SU-DHL-6 (cell line): Measurements from ENCODE around the gene ANKRD50.

Source experiments
- H2AFZ ChIP-seq: fragments of 200-600 bp; sonication (generic); 2 replicates; pipeline ENCODE4 v1.6.1; 2014; ENCODE audit warnings: low read depth, mild to moderate bottlenecking, moderate library complexity, mixed read lengths, antibody characterized with exemption, low read length; ENCODE audit not compliant: severe bottlenecking
- H3F3A ChIP-seq: fragments of 200-600 bp; shearing (Covaris generic); 2 replicates; pipeline ENCODE4 v1.6.0; 2016; ENCODE audit warnings: antibody characterized with exemption, mild to moderate bottlenecking; ENCODE audit not compliant: insufficient read depth
- H3K27ac ChIP-seq: fragments of 200-600 bp; sonication (generic); 2 replicates; pipeline ENCODE4 v1.5.1; 2016; ENCODE audit warnings: low read depth, mild to moderate bottlenecking, low read length, moderate library complexity, mixed read lengths
- H3K27me3 ChIP-seq: fragments of 200-600 bp; sonication (generic), shearing (Covaris generic); 2 replicates; pipeline ENCODE4 v1.6.0; 2014; ENCODE audit warnings: mild to moderate bottlenecking, low read length
- H3K36me3 ChIP-seq: fragments of 200-600 bp; sonication (generic); 2 replicates; pipeline ENCODE4 v1.6.1; 2014; ENCODE audit warnings: mild to moderate bottlenecking, low read length, mixed read lengths
- H3K4me2 ChIP-seq: fragments of 300-600, 200-600 bp; shearing (Covaris generic), sonication (generic); 2 replicates; pipeline ENCODE4 v1.6.0; 2014; ENCODE audit warnings: low read length, low read depth, mild to moderate bottlenecking; ENCODE audit not compliant: poor library complexity, severe bottlenecking
- H3K4me3 ChIP-seq: fragments of 200-600 bp; sonication (generic); 2 replicates; pipeline ENCODE4 v1.5.1; 2014; ENCODE audit warnings: antibody characterized with exemption, low read length, mild to moderate bottlenecking, mixed read lengths; ENCODE audit not compliant: insufficient read depth, poor library complexity, severe bottlenecking
- H3K79me2 ChIP-seq: fragments of 200-600 bp; sonication (generic); 2 replicates; pipeline ENCODE4 v1.6.1; 2014; ENCODE audit warnings: mild to moderate bottlenecking, low read length, moderate library complexity; ENCODE audit not compliant: insufficient read depth
- H3K9ac ChIP-seq: fragments of 200-600 bp; sonication (generic); 2 replicates; pipeline ENCODE4 v1.7.0; 2014; ENCODE audit warnings: mild to moderate bottlenecking, low read length
- H3K9me2 ChIP-seq: fragments of 200-600 bp; sonication (generic); replicated peaks from 2 replicates; pipeline ENCODE4 v1.6.1; 2014; ENCODE audit warnings: low read length; ENCODE audit not compliant: insufficient read depth
- H3K9me3 ChIP-seq: fragments of 200-600 bp; sonication (generic); 2 replicates; pipeline ENCODE4 v1.6.1; 2014; ENCODE audit warnings: low read length, mixed read lengths; ENCODE audit not compliant: insufficient read depth
- H4K20me1 ChIP-seq: fragments of 200-600 bp; sonication (generic); 2 replicates; pipeline ENCODE4 v1.6.1; 2014; ENCODE audit warnings: low read depth, mild to moderate bottlenecking, antibody characterized with exemption, low read length, moderate library complexity, mixed read lengths
- CTCF ChIP-seq: fragments of 200-600 bp; sonication (generic); IDR thresholded peaks from one replicate; pipeline ENCODE4 v1.5.1; 2017; ENCODE audit warnings: antibody characterized with exemption, mild to moderate bottlenecking, low read length, moderate library complexity; ENCODE audit not compliant: insufficient read depth, poor library complexity, severe bottlenecking
- EZH2phosphoT487 ChIP-seq: fragments of 200-600 bp; sonication (generic), shearing (Covaris generic); conservative IDR thresholded peaks from 2 replicates; pipeline ENCODE4 v1.6.1; 2018; ENCODE audit warnings: mild to moderate bottlenecking, antibody characterized with exemption, low read length, moderate library complexity, mixed read lengths

Gene ANKRD50

GRCh38 chr4:124697441-124697840, 15.1 kb downstream of the ANKRD50 start:
- H3K27ac ChIP-seq: no peak overlapping the region
- no peaks in the 10 kb centered on the region for H3F3A ChIP-seq
- no peaks in the 10 kb centered on the region for H3K9me2 ChIP-seq
- H4K20me1 ChIP-seq: no peaks in the 10 kb centered on the region
- no peak overlapping the region for H2AFZ ChIP-seq
- H3K9ac ChIP-seq: no peak overlapping the region
- no peaks in the 10 kb centered on the region for H3K27me3 ChIP-seq
- no peak overlapping the region for H3K4me2 ChIP-seq
- H3K4me3 ChIP-seq: no peak overlapping the region
- no peaks in the 10 kb centered on the region for H3K36me3 ChIP-seq
- TF ChIP-seq EZH2phosphoT487 (no peak), CTCF (no peak)
- H3K79me2 ChIP-seq: no peaks in the 10 kb centered on the region
- H3K9me3 ChIP-seq: no peaks in the 10 kb centered on the region

- no peaks in the 10 kb centered on the region for H3K36me3 ChIP-seq
- H3K79me2 ChIP-seq: no peaks in the 10 kb centered on the region
- no peak overlapping the region for H2AFZ ChIP-seq
- no peaks in the 10 kb centered on the region for H3K27me3 ChIP-seq
- no peak overlapping the region for H3K9ac ChIP-seq
- H3K9me3 ChIP-seq: no peaks in the 10 kb centered on the region
- no peaks in the 10 kb centered on the region for H3K9me2 ChIP-seq
- no peak for TF ChIP-seq EZH2phosphoT487
- no peak for TF ChIP-seq CTCF
- H3K4me2 ChIP-seq: no peak overlapping the region
- H3F3A ChIP-seq: no peaks in the 10 kb centered on the region
- no peak overlapping the region for H3K27ac ChIP-seq
- H4K20me1 ChIP-seq: no peaks in the 10 kb centered on the region
- no peak overlapping the region for H3K4me3 ChIP-seq
Measured at GRCh38 chr4:124696182-124696581, 16.4 kb downstream of the ANKRD50 start.

GRCh38 chr4:124694946-124695598, 17.5 kb downstream of the ANKRD50 start:
- TF ChIP-seq CTCF: no peak
- TF ChIP-seq EZH2phosphoT487: no peak
- Histone ChIP-seq H3K79me2 (no peaks in the 10 kb centered on the region), H4K20me1 (no peaks in the 10 kb centered on the region), H3K9ac (no peak overlapping the region), H3K9me2 (no peaks in the 10 kb centered on the region), H3F3A (no peaks in the 10 kb centered on the region), H3K27me3 (no peaks in the 10 kb centered on the region), H3K4me3 (no peak overlapping the region), H3K27ac (no peak overlapping the region), H3K4me2 (no peak overlapping the region), H3K9me3 (no peaks in the 10 kb centered on the region), H3K36me3 (no peaks in the 10 kb centered on the region), H2AFZ (no peak overlapping the region)
